Cardiac septum (tissue), 1 donor: ENCODE data around the gene VIL1. TPM values are rescaled to one million over a fixed set of nuclear protein-coding genes. Genes with fewer than 3 reads are reported as not detected.

Experiments used
- DNase-seq: peaks from one replicate; pipeline ENCODE4 v3.0.0-alpha.2; 2020; ENCODE audit warnings: low spot score
- intact Hi-C: fragments of 100-400 bp; cut with DNase I; formaldehyde crosslinking; loops from one replicate; pipeline ENCODE4 v1.14.0; 2022
- total RNA-seq: library from RNA; stranded (reverse); fragmentation: NEBNext Ultra II Directional; extraction: Animal tissue kit (Norgen Biotek cat#: 25700); gene quantifications from one replicate; pipeline ENCODE4 v1.2.1, GENCODE V29; 2021
- donor health status: DM: no; HTN: no; CAD: no.

The VIL1 gene
- total RNA-seq, 1 donor from 2014 or later = not detected

DNA sequence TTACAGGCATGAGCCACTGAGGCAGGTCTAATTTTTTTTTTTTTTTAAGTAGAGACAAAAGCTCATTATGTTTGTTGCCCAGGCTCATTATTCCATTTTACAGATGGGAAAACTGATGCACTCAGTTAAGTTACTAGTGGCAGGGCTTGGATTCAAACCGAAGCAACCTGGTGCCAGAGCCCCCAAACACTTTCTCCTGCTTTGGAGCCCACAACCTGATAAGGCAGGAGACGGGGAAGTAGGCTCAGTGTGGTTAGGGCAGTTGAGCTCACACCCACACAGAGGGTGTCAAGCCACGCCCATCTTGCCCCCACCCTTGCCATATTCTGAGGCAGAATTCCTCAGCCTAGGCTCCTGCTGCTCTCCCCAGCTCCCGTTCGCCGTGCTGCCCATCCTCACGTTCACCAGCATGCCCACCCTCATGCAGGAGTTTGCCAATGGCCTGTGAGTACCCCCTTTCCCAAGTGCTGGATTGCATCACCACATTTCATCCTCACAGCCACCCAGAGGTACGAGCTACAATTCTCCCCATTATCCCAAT lies 25.1 kb upstream of the VIL1 start:
- no peak for DNase-seq
- intact Hi-C loops = loop anchor here (2.0 kb wide), 1 partner anchor 27 kb away; no protein-coding TSS in a partner anchor

DNA sequence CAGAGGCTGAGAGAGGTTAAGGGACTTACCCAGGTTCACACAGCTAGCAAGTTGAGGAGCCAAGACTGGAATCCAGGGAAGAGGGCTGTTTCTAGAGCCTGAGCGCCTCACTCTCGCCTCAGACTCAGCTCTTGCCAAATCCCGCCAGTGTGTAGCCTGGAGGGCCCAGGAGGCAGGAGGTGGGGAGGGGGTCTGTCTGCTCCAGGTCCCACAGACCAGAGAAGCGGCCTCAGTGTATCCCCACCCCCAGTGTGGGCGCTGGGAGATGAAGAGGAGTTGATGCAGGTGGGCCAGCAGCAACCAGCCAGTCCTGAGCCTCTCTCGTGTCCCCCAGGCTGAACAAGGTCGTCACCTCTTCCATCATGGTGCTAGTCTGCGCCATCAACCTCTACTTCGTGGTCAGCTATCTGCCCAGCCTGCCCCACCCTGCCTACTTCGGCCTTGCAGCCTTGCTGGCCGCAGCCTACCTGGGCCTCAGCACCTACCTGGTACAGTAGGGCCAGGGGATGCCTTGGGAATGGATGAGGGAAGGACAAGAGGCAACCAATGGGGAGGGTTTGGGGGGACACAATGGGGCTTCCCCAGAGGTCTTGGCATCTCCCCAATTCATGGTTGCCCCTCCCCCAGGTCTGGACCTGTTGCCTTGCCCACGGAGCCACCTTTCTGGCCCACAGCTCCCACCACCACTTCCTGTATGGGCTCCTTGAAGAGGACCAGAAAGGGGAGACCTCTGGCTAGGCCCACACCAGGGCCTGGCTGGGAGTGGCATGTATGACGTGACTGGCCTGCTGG lies 24.4 kb upstream of the VIL1 start:
- DNase-seq = no peak
- intact Hi-C loops = loop anchor here (2.0 to 5.0 kb wide), 3 partner anchors 28 to 173 kb away; partner anchors contain the start of genes AAMP, CNOT9, PNKD and USP37

DNA sequence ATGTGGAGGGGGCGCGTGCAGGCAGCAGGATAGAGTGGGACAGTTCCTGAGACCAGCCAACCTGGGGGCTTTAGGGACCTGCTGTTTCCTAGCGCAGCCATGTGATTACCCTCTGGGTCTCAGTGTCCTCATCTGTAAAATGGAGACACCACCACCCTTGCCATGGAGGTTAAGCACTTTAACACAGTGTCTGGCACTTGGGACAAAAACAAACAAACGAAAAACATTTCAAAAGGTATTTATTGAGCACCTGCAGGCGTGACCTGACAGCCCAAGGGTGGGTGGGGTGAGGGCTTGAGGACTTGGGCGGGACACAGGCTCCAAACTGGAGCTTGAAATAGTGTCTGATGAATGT lies 23.9 kb upstream of the VIL1 start:
- no peak for DNase-seq
- intact Hi-C loops = loop anchor here (2.0 to 5.0 kb wide), 3 partner anchors 28 to 172 kb away; partner anchors contain the start of genes AAMP, CNOT9, PNKD and USP37

DNA sequence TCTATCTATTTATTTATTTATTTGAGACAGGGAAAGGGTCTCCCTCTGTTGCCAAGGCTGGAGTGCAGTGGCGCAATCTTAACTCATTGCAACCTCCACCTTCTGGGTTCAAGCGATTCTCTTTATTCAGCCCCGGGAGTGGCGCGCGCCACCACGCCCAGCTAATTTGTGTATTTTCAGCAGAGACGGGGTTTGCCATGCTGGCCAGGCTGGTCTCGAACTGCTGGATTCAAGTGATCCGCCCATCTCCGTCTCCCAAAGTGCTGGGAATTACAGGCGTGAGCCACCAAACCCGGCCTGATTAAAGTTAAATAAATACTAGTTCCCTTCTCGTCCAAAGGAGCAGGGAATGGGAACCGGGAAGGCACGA lies 23.5 kb upstream of the VIL1 start:
- intact Hi-C loops = loop anchor here (2.0 to 5.0 kb wide), 3 partner anchors 29 to 172 kb away; partner anchors contain the start of genes AAMP, CNOT9, PNKD and USP37
- DNase-seq = no peak

DNA sequence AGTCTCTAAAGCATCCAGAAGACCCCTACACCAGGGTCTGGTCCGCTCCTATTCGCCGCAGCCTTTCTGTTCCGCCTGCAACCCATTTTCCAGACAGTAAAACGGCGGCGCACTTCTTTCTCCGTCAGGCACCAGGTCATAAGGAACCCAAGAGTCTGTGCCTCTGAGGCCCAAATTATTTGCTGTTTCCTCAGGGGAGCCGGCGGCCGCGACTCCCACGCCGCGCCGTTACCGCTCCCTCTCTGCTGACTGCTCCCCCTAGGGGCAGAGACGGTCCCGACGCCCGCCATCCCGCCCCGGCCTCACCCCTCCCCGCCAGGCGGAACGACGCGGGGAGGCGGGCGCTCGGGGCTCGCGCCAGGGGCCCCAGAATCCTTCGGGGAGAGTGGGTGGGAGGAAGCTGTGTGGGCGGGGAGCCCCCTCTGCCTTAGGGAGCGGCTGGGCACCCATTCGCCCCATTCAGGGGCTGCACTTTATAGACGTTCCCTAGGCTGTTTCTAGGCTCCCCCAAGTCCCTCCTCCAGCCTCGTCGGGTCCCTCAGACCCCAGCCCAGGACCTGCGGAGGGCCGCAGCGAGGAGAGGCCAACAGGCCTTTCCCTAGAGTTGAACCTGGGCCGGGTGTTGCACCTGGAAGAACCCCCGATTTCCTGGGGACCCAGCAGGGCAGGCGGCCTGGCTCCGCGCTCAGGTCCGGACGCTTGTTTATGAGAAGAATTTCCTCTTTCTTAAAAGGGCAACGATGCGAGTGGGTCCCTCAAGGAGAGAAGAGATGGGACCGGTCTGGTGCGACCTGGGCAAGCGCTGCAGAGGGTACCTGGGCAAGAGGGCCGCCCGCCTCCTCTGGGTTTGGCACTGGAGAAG lies 22.9 kb upstream of the VIL1 start:
- intact Hi-C loops = loop anchor here (1.0 to 5.0 kb wide), 6 partner anchors 10 to 171 kb away; partner anchors contain the start of genes AAMP, CNOT9, PNKD and USP37

DNA sequence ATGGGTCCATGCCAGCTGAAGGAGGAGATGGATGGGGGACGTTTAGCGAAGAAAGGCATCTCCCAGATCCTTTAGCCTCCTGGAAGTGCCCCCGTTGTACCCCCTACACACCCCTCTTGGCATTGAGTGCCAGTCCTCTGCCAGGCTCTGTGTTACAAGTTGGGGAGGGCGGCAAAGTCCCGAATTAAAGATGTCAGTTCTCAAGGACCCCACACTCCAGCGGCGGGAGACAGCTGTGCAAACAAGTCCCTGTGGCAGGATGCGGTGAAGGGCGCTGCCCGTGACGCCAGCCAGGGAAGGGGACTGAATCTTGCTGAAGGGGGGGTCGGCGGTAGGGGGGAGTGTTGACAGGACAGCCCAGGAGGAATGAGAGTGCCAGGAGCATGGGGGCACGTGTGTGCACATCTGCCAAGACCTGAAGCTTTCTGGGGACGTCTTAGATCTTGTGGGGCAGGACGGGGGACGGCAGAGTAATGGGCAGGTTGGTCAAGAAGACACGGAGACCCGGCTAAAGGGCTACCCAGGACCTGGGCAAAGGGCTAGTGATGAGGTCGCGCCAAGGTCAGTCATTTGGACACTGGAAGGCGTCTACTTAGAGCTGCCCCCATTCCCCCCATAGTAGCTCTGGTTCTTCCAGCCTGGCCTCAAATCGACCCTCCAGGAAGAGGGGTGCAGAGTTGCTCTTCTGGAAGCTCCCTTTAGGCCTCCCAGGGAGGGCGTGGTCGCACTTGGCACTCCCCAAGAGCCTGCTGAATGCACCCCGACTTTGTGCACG lies 22.0 kb upstream of the VIL1 start:
- DNase-seq = peak; percentile 93
- intact Hi-C loops = loop anchor here (1.0 to 5.0 kb wide), 5 partner anchors 9 to 170 kb away; partner anchors contain the start of genes AAMP, CNOT9, PNKD and USP37

More for the DNA sequence above, 22.9 kb upstream of the VIL1 start:
- peak; percentile 97 for DNase-seq

DNA sequence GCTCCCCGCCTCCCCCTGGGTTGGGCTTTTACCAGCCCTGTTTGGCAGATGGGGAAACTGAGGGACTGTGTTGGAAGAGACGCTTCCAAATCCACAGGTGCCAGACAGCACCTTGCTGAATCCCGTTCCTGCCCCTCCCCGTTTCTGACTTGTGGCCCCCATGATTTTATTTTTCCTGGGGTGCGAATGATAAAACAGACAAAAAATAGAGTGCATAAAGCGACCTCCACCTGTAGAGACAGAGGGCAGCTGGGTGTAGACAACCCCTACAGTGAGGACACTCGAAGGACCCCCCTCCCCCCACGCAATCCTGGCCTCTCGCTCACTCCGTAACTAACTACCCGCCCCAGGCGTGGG lies 21.5 kb upstream of the VIL1 start:
- intact Hi-C loops = loop anchor here (2.0 to 5.0 kb wide), 3 partner anchors 75 to 170 kb away; partner anchors contain the start of genes AAMP, CNOT9, PNKD and USP37
- DNase-seq = no peak

DNA sequence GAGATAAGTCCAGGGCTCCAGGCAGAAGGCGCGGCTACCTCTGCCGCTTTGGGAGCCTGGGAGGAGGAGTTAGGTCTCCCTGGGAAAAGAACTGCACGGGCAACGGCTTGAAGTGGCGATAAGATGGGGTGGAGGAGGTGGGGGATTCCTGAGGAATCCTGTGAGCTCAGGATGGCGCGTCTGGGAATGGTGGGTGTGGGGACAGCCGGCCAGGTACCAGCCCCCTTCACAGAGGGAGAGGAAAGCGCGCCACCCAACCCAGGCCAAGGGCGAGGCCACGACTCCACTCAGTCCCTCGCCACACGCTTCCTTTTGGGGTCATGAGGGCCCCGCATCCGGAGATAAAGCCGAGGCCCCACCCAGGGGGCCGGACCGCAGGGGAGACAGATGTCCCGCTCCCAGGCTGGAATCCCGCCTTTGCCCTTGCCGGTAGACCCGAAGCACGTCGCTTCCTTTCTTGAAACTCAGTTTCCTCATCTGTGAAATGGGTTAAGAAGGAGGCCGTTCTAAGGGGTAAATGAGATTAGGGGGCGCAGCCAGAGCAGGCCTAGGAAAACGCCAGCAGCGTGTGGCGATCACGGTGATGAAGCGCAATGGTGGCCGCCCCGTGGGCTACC lies 21.0 kb upstream of the VIL1 start:
- intact Hi-C loops = loop anchor here (1.0 to 5.0 kb wide), 4 partner anchors 75 to 181 kb away; partner anchors contain the start of genes AAMP, ARPC2, CNOT9 and PNKD
- peak; percentile 91 for DNase-seq

DNA sequence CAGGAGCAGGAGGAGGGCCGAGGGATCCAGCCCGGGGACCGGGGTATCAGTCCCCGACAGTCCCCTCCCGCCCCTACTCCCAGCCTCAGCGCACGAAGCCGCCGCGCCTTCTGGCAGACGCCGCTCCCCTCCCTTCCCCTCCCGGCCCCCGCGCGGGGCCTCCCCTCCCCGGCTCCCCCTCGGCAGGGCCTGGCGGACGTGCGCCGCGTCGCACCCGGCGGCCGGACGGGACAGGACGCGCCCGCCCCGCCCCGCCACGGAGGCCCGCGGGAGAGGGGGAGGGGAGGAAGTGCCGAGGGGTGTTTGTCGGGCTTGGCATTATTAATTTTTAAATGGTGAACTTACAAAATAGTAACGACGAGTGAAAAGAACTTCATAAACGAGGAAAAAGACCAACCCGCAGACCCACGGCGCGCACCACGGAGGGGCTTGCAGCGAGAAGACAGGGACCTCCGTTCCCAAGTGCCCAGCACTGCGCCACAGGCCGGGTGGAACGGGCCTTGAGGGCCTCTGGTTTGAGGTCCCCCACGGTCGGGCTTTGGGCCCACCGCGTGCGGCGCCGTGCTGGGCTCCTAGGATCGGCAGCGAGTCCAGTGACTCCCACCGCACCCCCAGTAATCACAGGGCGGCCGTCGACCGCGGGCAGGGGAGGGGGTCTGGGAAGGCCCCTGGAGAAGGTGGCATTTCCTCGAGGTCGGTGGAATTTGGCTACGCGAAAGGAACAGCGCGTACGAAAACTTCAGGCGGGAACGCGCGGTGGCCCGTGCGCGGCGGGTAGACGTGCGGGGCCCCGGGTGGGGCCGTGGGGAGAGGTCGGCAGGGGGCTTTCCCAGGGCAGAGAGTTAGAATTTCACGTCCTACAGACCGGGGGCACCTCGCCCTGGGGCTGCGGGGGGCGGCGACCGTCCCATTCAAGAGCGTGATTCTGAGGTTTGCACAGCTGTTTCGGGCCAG lies 20.2 kb upstream of the VIL1 start:
- intact Hi-C loops = loop anchor here (1.0 to 5.0 kb wide), 3 partner anchors 126 to 181 kb away; partner anchors contain the start of genes AAMP, ARPC2, CNOT9 and PNKD
- DNase-seq = peak; percentile 94

DNA sequence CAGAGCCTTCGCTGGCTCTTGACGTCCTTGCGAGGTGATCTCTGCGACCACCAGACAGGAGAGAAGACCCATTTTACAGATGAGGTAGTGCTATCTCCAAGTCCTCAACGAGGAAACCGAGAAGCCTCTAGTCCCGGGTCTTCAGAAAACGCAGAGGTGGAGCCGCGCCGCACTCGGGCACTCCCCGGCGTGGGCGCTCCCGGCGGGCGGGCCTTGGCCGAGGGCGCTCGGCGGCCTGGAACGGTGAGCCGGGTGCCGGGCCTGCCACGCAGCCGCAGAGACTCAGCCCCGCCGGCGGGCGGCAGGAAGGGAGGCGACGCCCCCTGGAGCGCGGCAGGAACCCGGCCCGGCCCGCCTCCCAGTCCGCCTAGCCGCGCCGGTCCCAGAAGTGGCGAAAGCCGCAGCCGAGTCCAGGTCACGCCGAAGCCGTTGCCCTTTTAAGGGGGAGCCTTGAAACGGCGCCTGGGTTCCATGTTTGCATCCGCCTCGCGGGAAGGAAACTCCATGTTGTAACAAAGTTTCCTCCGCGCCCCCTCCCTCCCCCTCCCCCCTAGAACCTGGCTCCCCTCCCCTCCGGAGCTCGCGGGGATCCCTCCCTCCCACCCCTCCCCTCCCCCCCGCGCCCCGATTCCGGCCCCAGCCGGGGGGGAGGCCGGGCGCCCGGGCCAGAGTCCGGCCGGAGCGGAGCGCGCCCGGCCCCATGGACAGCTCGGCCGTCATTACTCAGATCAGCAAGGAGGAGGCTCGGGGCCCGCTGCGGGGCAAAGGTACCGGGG lies 19.3 kb upstream of the VIL1 start, which contains the start of gene CTDSP1:
Gene CTDSP1, plus strand, starts transcription at position 478 of the 776 bp plus-strand sequence. Its CDS starts 223 bp downstream, at position 701.
- intact Hi-C loops = loop anchor here (5.0 to 10.0 kb wide), 3 partner anchors 127 to 255 kb away; partner anchors contain the start of genes AAMP, BCS1L, CNOT9 and PNKD
- peak; percentile 98 for DNase-seq

DNA sequence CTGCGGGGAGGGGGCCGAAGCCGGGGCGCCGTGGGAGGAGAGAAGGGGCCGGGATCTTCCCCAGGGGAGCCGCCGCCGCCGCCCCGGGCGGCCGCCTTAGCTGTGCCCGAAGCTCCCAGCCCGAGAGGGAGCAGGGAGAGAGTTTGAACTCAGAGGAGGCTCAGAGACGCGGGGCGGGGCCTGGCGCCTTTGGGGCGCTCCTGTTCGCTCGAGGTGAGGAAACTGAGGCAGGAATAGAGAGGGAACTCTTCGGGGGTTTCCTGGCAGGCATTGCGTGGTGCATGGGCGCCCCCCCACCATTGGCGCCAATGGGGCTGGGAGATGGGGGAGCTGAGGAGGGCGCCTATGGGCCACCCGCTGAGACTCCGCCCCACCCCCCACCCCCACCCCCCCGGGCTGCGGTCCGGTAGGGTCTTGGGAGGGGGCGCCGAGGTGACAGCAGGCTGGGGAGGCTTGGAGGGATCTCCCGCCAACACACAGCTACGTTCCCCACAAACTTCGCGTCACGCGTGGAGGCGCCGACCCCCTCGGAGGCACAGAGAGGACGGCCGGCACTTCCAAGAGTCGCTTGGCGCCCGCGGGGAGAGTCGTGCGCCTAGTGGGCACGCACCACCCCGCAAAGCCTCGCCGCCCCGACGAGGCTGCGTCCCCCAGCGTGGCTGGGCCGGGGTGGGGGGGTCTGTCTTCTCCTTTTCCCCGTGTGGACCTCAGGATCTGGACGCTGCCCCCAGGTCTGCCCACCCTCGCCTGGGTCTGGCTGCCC lies 18.6 kb upstream of the VIL1 start:
- intact Hi-C loops = loop anchor here (10.0 kb wide), 1 partner anchor 254 kb away; the partner anchor contains the start of genes BCS1L and ZNF142
- no peak for DNase-seq

DNA sequence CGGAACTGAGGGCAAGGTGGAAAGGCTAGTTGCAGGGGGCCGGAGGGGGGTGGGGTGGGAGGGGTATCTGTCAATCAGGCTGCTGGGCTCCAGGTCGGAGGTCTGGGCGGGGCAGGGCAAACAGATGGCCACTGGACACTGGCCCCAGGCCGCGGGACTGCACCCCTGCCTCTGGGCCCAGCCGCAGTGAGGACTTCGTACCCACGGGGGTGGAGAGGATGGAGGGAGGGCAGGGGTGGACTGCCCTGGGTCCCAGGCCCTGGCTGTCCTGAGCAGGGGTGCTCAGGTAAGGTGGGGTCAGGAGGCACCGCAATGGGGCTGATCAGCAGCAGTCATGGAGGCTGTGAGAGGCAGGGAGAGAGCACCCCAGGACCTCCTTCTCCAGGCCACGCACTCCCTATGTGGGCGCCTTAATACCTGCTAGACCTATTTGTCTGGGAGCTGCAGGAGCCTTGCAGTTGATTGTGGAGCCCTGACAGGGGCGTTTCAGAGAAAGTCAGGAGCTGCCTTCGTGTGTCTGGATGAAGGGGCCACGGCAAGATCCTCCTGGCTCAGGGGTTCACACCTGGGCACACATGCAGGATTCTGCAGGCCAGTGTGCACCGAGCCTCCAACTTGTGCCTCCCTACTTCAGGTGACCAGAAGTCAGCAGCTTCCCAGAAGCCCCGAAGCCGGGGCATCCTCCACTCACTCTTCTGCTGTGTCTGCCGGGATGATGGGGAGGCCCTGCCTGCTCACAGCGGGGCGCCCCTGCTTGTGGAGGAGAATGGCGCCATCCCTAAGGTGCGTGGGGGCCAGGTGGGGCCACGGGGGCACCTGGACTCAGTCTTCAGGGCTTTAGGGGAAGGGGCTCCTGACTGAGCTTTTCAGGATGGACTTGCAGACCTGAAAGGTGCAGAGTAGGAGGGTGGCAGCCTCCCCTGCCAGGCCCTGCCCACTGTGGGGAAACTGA lies 17.7 kb upstream of the VIL1 start:
- intact Hi-C loops = loop anchor here (10.0 kb wide), 1 partner anchor 254 kb away; the partner anchor contains the start of genes BCS1L and ZNF142
- DNase-seq = no peak

DNA sequence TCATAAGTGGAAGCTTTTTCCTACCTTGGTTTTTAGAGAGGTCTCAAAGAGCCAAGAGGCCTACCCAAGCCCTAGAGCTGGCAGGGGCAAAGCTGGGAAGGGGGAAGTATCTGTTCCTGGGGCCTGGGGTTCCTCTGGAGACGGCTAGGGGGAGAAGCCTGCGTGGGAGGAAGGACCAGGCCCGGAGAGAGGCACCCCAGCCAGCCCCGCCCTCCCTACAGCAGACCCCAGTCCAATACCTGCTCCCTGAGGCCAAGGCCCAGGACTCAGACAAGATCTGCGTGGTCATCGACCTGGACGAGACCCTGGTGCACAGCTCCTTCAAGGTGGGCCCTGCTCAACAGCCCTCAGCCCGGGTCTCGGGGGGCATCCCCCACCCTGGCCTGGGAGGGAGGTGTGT lies 17.0 kb upstream of the VIL1 start:
- DNase-seq = no peak
- intact Hi-C loops = loop anchor here (10.0 kb wide), 1 partner anchor 253 kb away; the partner anchor contains the start of genes BCS1L and ZNF142

DNA sequence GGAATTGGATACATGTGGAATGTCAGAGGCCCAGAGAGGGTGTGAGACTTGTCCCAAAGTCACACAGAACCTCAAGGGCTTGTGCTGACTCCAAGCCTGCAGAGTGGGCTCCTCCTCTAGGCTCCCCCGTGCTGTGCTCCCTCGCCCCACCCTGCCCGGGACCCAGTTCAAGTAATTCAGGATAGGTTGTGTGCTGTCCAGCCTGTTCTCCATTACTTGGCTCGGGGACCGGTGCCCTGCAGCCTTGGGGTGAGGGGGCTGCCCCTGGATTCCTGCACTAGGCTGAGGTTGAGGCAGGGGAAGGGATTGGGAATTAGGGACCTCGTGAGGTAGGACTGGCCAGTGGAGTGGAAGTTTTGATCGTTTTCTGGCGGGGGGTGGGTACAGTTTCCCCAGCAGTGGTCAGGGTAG lies 16.4 kb upstream of the VIL1 start:
- DNase-seq = no peak
- intact Hi-C loops = loop anchor here (10.0 kb wide), 1 partner anchor 252 kb away; the partner anchor contains the start of genes BCS1L and ZNF142
